GM06990 (cell line): ENCODE measurements around the gene LRRC10B.
A peak's percentile ranks its signal among the peaks of the same experiment; 100 is the strongest.

Experiments
- DNase-seq: peaks from one replicate; pipeline ENCODE4 v3.0.0-alpha.2; 2011; ENCODE audit not compliant: insufficient read length; ENCODE audit errors: extremely low read depth
- H3K27me3 ChIP-seq: replicated peaks from 2 replicates; pipeline ENCODE4 v1.6.0; 2011; ENCODE audit warnings: low read length; ENCODE audit not compliant: control insufficient read depth, insufficient read depth
- H3K36me3 ChIP-seq: 2 replicates; pipeline ENCODE4 v1.5.1; 2011; ENCODE audit warnings: low read length; ENCODE audit not compliant: control insufficient read depth, insufficient read depth
- H3K4me3 ChIP-seq: replicated peaks from 2 replicates; pipeline ENCODE4 v1.5.1; 2011; ENCODE audit warnings: low read depth, mild to moderate bottlenecking, control low read depth, low read length
- TF ChIP-seq, protein P1 (sequence below): IDR thresholded peaks from 2 replicates; pipeline ENCODE4 v1.5.1; 2011; ENCODE audit warnings: low read length, control low read depth, mild to moderate bottlenecking, inconsistent platforms; ENCODE audit not compliant: insufficient read depth, poor library complexity, severe bottlenecking

The LRRC10B gene

DNA sequence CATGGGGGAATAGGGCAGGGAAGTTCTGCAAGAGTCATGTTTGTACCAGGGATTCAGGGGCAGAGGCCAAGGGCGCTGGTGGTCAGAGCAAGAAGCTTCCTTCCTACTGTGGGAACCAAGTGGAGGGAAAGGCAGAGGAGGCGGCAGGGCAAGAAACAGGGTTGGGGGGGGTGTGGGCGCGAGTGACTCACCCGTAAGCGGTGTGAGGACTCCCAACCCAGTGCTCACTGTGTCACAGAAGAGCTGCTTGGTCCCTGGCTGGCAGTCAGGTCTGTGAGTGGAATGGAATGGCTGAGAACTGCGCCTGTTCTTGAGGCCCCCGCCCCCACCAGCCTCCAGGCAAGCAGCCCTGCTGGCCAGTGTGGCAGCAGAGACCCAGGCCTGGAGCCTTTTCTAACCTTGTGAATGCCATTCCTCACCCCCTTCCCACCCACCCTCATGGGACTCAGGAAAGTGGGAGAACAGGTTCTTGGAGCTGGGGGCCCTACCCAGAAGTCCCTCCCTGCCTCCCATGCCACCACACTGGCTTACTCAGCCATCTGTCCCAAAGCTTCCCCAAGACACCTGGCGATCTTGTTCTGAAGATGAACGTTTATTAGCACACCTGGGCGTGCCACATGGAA lies 4.7 kb downstream of the LRRC10B start:
- H3K36me3 ChIP-seq, result no peaks in the 10 kb centered on the region
- H3K27me3 ChIP-seq, result peaks cover 1% of the 10 kb centered on the region
- TF ChIP-seq, protein P1, sequence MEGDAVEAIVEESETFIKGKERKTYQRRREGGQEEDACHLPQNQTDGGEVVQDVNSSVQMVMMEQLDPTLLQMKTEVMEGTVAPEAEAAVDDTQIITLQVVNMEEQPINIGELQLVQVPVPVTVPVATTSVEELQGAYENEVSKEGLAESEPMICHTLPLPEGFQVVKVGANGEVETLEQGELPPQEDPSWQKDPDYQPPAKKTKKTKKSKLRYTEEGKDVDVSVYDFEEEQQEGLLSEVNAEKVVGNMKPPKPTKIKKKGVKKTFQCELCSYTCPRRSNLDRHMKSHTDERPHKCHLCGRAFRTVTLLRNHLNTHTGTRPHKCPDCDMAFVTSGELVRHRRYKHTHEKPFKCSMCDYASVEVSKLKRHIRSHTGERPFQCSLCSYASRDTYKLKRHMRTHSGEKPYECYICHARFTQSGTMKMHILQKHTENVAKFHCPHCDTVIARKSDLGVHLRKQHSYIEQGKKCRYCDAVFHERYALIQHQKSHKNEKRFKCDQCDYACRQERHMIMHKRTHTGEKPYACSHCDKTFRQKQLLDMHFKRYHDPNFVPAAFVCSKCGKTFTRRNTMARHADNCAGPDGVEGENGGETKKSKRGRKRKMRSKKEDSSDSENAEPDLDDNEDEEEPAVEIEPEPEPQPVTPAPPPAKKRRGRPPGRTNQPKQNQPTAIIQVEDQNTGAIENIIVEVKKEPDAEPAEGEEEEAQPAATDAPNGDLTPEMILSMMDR, result no peak
- no peak for DNase-seq
- H3K4me3 ChIP-seq, result no peak overlapping the region

DNA sequence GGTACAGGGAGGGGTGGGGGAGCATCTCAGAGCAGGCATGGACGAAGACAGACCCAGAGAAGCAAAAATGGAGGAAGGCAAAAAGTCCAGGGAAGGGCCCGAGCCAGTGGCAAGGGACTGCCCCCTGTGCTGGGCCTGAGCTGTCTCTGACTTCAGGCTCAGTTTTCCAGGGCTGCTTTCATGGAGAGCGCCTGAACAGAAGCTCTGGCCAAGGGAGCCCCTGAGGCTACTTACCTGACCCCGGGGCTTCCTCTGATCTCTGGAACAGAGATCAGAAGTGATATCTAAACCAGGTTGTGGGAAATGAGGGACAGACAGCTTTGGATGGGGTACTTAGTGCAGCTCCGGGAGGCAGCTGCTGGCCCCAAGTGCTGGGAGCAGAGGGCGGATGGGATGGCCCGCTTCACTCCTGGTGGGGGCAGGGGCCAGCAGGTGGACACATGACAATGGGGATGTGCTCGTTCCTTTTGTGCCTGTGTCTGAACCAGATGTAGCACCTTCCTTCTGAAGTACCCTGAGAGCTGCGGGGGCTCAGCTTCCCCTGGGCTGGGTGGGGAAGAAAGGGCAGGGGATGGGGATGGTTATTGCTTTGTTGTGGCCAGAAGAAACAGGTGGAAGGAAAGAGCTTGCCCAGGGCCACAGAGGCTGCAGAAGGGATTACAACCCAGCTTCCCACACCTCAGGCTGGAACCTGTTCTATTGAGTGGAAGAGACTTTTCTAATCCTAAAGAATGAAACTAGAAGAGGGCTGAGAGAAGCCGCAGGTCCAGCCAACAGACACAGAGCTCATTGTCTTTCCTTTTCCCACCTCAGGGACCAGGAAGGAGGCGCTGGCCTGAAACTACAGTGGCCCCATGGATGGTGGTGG lies 5.7 kb downstream of the LRRC10B start:
- TF ChIP-seq, protein P1, result no peak
- Histone ChIP-seq H3K36me3 (no peaks in the 10 kb centered on the region), H3K4me3 (no peak overlapping the region), H3K27me3 (peaks cover 1% of the 10 kb centered on the region)
- DNase-seq, result no peak

- Histone ChIP-seq H3K27me3 (peaks cover 1% of the 10 kb centered on the region), H3K4me3 (no peak overlapping the region), H3K36me3 (no peaks in the 10 kb centered on the region)
- no peak for DNase-seq
- TF ChIP-seq, protein P1, result no peak
Measured at GRCh38 chr11:61515686-61516085, 7.1 kb downstream of the LRRC10B start.

- Histone ChIP-seq H3K4me3 (no peak overlapping the region), H3K27me3 (peaks cover 1% of the 10 kb centered on the region), H3K36me3 (no peaks in the 10 kb centered on the region)
- TF ChIP-seq, protein P1, result no peak
- no peak for DNase-seq
Measured at GRCh38 chr11:61516191-61516590, 7.6 kb downstream of the LRRC10B start.

DNA sequence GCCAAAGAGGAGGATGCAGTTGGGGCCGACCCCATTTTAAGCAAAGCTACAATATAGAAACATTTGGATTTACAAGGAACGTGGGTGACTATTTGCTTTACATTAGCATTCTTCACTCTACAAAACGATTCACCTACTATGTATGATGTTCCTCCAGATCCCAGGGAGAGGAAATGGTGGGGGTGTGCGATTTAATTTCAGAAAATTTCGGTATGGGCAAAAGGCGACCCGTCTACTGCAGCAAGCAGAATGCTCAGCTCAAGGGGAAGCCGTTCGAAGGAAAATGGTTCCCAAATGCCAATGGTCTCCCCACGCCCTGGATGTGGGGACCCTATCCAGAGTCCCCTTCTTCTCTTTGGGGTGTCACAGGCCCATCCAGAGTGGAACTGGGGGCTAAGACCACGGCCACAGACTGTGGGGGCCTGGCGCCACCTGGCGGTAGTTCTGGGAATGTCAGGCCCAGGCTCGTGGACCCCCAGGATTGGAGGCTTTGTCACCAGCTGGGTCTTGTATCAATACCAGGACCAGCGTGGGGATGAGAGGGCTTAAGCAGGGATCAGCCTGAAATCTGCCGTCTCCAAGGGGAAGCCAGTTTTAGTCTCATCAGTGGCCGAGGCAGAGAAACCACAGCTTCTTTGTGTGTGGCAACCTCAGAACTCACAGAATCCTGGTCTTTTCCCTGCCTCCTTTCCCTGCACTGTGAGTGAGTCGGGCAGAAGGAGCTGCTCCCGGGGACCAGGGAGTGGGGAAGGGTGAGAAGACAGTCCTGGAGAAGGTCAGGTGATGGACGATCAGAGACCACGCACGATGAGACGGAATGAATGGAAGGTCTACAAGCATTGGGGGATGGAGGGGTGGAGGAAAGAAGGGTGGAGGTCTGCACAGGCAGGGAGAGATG lies 8.4 kb downstream of the LRRC10B start:
- Histone ChIP-seq H3K36me3 (no peaks in the 10 kb centered on the region), H3K27me3 (peaks cover 1% of the 10 kb centered on the region), H3K4me3 (no peak overlapping the region)
- TF ChIP-seq, protein P1, result peak; percentile 99
- peak; percentile 54 for DNase-seq
